HG03159 (cell line): ENCODE data around the gene JAKMIP3.

Experiments used
- ATAC-seq: cut with Tn5 transposase; IDR thresholded peaks from one replicate; pipeline ENCODE4 v1.9.1; 2021; ENCODE audit warnings: mild to moderate bottlenecking, moderate library complexity; ENCODE audit not compliant: unreplicated experiment

The JAKMIP3 gene

GRCh38 chr10:132065491-132066105 lies at the start of gene JAKMIP3:
TSS of gene JAKMIP3 (plus strand) at chr10:132065946. CDS start at chr10:132104809, 38,863 bp downstream.
- ATAC-seq, result no peak

GRCh38 chr10:132016514-132016913 lies 49.2 kb upstream of the JAKMIP3 start:
- ATAC-seq, result no peak

GRCh38 chr10:132018446-132018845 lies 47.3 kb upstream of the JAKMIP3 start:
- ATAC-seq, result no peak

GRCh38 chr10:132019366-132019765 lies 46.4 kb upstream of the JAKMIP3 start:
- no peak for ATAC-seq

DNA sequence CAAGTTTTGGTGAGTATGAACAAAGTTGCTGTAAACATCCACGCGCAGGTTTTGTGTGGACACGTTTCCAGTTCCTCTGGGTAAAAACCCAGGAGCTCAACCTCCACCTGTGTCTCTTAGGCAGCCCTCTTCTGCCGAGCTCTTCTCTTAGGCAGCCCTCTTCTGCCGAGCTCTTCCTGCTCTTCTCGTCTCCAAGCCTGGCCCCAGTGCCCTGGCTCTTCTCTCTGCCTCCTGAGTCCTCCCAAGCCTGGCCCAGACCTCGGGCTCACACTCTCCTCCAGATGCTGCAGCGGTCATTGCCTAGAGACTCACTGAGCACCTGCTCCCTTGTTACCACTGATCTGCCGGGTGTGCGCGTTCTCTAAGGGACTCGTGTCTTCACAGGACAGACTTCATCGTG lies 45.3 kb upstream of the JAKMIP3 start:
- ATAC-seq, result no peak

GRCh38 chr10:132021046-132021445 lies 44.7 kb upstream of the JAKMIP3 start:
- ATAC-seq, result no peak

DNA sequence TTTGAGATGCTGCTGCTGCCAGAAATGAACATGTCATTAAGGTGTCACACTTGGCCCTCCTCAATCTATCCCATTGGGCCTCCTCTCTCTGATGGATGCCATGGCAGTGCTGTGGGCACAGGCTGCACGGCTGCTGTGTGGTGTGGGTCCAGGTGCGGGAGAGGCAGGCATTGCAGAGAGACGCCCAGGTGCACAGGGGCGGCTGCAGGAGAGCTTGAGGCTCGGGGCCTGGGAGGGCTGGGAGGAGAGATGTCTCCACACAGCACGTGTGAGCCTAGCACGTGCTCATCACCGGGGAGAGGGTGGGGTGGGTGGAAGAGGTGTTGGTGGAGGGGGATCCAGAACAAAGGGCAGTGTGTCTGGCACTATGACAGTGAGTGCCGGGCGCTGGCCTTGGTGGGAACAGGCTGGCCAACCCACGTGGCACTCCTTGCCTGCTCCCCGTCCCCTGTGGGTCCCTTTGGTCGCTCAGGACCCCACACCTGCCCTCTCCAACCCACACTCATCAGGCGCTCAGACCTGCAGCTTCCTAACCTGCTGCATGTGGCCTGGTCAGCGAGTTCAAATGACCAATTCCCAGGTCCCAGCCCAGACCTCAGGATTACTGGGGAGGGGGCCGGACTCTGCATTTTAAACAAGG lies 44.1 kb upstream of the JAKMIP3 start:
- no peak for ATAC-seq

DNA sequence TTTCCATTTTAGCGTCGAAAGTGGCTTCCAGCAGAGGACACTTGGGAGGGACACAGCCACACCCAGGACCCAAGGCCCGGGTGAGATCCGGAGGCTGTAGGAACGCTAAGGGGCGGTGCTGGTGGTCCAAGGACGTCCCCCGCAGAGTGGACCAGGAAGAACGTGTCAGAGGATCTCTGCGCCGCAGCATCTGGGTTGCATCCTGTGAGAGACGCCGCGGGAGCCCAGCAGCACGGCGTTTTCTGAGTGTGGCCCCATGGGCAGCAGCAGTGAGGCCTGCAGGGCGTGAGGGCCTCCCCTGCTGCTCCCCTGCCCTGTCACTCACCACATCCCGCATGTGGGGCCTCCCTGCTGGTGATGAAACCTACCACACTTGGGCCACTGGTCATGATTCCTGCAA lies 43.5 kb upstream of the JAKMIP3 start:
- no peak for ATAC-seq

- ATAC-seq, result no peak
These were observed 42.5 kb upstream of the JAKMIP3 start for GRCh38 chr10:132023092-132023811.

GRCh38 chr10:132027423-132027983 lies 38.2 kb upstream of the JAKMIP3 start:
- ATAC-seq, result no peak

DNA sequence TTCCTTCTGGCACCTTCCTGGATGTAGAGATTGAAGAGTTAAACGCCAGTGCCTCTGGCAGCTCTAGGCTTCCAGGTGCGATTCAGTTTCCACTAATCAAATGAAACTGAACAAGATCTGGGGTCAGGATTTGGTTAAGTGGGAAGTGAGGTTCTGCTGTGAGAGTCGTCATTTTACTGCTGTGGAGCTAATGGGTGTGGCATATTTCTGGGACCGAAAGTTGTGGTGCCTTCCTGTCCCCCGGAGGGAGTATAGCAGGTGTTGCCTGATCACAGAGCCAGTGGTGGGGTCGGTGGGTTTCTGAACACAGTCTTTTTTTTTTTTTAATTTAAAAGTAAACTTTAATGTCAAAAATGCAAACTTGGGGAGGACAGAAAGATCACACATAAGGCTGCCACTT lies 37.0 kb upstream of the JAKMIP3 start:
- ATAC-seq, result no peak

DNA sequence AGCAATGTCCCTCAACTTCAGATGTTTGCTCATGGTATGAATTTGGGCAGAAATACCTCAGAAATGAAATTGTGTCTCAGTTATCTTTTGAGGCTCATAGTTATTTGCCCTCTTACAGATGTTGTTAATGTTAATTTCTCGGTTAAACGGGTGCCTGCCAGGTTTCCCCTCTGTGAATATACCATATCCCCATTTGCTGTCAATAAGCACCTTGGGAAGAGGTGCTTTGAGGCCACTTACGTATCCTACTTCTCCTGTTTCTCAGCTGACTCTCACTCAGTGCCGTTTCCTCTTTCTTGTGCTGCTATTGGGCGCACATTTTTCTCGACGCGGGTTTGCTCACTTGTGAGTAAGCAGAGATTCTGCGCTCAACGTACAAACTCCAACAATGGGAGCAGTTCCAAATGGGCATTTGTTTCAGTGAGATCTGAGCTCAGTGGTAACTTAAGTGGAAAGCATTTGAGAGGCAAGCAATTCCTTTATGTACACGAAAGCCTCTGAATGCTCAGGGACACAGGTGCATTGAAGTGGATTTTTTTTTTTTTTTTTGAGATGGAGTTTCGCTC lies 34.8 kb upstream of the JAKMIP3 start:
- ATAC-seq, result no peak

DNA sequence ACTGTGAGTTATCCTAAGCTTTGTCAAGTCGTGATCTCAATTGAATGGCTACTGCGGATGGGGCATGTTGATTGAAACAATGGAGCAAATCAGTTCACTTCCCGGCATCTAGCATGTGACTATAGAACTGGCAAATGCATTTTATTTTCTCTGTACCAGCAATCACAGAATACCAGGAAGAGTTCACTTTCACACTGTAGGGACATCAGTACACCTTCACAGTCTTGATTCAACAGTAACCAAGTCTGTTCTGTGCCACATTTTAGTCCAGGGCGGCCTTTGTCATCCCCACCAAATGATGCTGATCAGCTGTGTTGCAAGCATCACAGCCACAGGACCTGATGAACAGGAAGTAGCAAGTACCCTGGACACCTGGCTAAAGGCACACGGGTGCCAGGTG lies 32.1 kb upstream of the JAKMIP3 start:
- ATAC-seq, result no peak

DNA sequence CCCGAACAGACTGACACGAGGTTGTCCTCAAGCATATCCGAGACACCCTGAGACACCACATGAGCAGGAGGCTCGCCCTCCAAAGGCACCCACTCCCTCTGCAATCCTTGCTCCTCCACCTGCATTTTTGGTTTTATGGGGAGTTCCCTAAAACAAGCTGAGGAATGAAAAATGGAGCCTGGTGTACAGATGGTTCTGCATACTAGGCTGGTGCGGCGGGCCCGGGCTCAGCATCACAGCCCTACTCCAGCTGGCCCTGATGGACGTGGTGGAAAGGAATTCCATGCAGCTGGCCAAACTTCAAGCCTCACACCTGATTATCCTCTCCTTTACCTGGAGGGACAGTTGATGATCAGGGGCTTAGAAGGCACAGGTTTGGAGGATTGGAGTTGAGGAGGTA lies 30.3 kb upstream of the JAKMIP3 start:
- ATAC-seq, result no peak

DNA sequence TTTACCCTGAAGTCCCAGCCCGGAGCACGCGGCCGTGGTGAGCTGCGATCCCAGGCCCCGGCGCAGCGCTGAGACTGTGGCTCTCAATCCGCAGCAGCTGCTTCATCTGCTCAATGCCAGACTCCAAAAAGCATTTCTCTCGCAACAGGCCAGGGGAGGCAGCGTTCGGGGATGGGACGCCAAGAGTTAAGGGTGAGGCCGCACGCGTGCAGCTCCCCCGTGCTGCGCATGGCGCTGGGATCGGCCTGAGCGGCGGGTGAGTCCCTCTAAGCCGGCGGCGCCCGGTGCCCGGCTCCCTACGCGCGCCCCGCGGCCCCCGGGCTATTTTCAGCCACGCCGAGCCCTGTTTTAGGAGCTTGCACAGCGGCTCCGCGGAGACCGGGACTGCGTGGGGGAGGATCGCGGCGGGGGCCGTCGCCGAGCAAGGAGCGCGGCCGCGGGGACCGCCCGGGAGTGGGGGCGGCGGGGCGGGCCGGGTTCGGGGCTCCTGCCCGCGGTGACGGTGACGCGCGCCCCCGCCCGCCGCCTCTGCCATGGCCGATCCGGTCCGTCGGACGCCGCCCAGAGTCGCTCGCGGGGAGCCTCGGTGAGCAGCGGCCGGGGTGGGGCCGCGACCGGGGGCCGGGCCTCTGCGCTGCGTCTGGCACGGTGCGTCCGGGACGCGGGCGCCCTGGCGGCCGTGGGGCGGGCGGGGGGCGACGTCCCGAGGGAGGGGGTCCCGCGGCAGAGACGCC lies 29.4 kb upstream of the JAKMIP3 start:
- no peak for ATAC-seq

DNA sequence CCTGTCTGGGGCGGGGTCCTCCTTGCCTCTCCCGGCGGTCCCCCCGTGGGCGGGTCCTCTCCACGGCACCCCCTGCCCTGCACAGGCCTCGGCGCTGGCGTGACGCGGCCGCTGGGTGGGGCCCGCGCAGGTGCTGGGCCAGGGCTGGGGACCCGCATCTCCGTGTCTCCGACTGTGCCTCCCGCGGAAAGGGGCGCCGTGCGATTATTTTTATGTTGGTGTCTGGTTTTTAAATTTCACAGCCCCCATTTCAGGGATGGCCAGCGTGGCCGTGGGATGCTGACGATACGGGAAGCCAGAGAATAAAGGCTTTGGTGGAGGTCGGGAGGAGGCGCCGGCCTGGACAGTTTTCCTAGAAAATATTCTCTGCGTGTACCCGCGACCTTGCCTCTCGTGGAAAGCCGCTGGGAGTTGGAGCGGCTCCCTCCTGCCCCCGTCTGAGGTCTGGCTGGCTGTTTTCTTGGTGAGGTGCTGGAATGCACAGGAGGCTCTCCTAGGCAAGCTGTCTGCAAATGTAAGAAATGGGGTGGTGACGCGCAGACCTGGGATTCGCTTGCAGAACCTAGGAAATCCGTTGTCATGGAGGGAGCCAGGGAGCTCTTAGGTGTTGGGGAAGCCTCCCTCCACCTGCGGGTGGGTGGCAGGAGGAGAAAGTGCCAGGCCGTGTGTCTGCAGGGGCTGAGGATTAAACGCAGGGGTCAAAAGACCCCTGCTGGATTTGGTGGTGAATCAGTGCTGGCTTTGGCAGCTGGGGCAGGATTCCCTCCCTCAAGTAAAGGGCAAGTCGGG lies 28.7 kb upstream of the JAKMIP3 start:
- no peak for ATAC-seq

DNA sequence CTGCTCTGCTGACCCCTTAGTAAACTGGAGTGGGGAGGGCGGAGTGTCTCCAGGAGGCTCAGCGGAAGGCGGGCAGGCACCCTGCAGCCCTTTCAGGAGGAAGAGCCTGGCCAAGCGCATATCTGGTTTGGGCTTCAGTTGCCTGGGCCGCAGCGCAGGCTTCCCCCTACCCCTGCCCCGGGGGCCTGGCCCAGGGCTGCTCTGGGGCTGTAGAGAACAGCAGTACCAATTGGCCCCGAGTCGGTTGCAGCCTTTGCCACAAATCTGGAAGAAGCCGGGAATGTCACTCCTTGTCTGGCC lies 28.1 kb upstream of the JAKMIP3 start:
- ATAC-seq, result no peak

DNA sequence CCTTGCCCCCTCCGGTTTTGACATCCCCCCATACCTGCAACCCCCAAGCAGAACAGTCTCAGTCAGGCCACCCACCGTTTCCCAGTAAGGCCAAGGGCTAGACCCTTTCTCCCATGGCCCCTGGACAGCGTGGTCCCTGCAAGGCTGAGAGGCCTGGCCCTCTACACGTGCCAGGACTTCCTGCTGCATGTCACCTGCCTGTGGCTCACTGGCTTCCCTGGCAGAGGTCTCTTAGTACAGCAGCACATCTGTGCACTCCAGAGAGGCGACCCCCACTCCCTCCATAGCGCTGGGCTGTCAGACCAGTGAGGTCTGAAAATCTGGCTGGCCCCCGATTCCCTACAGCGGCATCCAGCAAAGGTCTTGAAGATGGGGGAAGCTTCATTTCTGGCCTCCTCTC lies 26.4 kb upstream of the JAKMIP3 start:
- ATAC-seq, result no peak

DNA sequence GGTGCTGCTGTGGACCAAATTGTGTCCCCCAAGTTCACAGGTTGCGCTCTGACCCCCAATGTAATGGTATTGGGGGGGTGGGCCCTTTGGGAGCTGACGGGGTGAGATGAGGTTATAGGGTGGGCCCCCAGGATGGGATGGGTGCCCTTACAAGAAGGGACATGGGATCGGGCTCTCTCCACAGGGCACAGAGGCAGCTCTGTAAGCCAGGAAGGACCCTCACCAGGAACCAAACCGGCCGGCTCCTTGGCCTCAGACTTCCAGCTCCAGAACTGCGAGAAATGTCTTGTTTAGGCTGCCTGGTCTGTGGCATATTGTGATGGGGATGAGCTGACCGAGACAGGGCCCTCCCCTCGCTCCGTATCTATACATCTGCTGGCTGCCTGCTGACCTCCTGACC lies 25.7 kb upstream of the JAKMIP3 start:
- ATAC-seq, result no peak

DNA sequence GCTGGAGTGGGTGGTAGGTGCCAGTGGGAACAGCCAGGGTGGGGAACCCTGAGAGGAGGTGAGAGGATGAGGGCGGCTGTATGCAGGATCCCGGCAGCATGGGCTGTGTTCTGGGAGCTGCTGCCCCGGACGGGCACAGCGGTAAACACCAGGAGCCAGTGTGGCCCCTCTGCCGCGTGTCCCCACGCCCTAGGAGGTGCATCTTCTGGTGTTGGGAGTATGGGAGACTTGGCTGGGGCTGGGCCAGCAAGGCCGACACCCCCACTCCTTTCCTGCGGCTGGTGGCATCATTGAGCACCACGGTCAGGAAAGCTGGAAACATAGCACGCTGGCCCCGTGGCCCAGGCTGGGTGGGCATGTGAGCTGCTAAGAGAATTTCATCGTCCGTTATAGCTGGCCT lies 24.4 kb upstream of the JAKMIP3 start:
- no peak for ATAC-seq
